Measurements from ENCODE around the gene TSSK3.

TSSK3 gene, protein sequence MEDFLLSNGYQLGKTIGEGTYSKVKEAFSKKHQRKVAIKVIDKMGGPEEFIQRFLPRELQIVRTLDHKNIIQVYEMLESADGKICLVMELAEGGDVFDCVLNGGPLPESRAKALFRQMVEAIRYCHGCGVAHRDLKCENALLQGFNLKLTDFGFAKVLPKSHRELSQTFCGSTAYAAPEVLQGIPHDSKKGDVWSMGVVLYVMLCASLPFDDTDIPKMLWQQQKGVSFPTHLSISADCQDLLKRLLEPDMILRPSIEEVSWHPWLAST

DNA sequence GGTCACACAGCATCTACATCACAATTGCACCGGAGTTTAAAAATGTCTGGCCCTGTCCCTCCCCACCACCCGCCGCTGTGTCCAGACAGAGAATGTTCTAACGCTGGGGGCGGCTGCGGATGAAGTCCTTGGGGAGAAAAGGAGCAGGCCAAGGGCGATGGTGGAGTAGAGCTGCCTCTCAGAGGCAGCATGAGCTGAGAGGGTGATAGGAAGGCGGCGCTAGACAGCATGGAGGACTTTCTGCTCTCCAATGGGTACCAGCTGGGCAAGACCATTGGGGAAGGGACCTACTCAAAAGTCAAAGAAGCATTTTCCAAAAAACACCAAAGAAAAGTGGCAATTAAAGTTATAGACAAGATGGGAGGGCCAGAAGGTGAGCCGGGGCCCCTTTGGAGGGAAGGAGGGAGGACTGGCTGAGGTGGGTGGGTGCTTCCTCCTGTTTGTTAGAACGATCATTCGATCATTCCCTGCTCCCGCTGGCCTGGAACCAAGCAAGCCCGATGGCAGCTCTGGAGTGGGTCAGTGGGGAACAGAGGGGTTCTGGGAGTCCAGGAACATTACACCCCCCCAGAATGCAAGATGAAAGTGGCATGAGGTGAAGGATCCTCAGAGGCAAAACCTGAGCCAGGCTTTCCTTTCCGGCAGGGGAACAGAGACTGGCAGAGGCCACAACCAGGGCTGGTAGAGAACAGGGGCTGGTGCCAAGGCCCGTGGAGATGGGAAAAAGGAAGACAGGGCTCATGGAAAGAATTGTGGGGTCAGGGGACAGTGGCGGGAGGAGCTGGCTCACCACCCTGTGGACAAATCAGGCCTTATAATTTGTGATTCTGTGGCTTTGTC is at the start of gene TSSK3, which contains the start of gene FAM229A:
TSSK3 (plus strand) TSS at position 66 of the 840 bp plus-strand sequence; CDS start at position 229, 163 bp downstream.
FAM229A (minus strand) TSS at position 12 of the 840 bp plus-strand sequence. CDS start 394 bp downstream, outside the sequence.
- DNase-seq = no peak

DNA sequence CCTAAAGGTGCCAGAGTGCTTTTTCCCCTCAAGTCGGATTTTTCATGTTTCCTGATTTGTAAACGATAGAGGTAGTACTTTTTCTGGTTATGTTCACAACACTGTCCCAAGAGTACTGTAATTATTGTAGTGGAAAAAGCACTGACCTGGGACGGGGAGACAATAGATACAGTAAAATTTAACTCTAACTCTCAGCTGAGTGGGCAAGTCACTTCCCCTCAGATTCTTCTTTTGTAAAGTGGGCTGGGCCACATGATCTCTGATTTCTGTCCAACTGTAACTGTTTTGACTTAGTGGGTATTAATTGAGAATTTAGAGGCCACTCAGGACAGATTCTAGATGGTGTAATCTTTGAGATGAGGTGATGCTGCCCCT is 45.4 kb upstream of the TSSK3 start:
- no peak for DNase-seq

DNA sequence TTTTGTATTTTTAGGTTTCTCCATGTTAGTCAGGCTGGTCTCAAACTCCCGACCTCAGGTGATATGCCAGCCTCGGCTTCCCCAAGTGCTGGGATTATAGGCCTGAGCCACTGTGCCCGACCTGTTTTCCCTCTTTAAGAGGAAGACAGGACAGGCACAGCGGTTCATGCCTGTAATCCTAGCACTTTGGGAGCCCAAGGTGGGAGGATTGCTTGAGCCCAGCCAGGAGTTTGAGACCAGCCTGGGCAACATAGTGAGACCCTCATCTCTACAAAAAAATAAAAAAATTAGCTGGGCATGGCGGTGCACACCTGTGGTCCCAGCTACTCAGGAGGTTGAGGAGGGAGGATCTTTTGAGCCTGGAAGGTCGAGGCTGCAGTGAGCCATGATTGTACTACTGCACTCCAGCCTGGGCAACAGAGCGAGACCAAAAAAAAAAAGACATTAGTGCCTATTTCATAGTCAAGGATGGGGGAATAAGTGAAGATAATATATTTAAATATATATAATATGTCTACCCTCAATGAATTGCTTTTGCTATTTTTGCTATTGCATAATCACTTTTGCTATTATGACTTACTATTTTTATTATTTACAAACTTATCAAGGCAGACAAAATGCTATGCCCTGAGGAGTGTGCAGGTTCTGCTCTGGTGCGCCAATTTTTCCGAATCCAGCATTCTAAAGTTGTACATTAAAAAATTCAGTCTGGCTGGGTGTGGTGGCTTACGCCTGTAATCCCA is 44.0 kb upstream of the TSSK3 start:
- no peak for DNase-seq

DNA sequence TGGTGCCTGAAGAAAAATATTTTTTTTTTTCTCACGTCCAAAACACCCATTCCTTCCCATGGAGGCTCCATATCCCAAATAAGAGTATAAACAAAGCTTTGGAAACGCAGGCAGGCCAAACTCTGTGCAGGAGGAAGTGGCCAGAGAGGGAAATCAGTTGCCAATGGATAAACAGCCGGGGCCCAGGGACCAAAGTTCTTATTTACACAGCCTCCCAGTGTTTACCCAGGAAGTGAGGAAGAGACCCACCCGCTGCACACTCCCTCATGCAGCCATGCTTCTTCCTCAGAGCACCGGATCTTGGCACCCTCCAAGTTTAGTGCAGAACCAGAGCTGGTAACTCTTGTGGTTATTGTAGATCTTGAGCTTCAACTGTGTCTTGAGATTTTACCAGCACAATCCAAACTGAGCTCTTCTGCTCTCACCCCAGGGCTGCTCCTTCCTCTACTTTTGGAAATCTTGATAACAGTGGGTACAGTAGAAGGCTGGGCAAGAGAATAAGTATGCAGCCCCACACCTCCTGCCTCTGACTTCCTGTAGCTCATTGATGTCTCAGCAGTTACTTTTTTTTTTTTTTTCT is 40.5 kb upstream of the TSSK3 start:
- DNase-seq = no peak

DNA sequence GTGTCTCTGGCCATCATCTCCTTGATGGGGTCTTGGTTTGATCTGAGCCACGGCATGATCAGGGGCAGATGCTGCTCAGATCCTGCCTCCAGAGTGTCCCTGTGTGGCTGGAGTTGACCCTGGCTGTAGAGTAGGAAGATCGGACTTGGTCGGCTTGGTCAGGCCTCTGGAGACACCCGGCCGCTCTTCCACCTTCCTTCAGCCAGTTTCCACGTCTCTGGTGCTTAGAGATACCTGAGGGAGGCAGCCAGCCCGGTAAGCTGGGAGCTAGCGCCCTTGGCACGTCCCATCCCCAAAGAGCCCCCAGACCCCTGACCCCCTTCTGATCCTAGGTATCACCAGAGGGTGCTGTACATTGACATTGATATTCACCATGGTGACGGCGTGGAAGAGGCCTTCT is 35.1 kb upstream of the TSSK3 start:
- DNase-seq = no peak

DNA sequence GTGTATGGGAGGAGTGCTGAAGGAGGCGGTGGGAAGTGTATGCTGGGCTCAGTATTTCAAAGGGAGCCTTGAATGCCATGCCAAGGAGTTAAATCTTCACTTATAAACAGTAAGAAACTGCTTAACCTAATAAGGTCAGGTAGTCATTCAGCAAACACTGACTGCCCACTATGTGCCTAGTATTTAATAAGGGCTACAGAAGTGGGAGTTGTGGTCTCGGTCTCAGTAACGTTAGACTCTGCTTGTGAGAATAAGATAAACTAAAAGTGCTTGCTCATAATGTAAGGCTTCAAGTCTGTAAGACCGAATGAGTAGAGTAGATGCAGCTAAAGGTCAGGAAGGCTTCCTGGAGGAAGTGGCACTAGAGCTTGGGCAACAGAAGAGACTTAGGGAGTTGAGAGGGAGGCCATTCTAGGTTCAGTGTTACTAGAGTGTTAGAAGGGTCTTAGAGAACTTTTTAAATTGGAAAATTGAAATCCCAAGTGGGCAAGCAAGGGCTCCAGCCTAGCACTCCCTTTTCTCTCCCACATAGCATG is 32.3 kb upstream of the TSSK3 start:
- no peak for DNase-seq

DNA sequence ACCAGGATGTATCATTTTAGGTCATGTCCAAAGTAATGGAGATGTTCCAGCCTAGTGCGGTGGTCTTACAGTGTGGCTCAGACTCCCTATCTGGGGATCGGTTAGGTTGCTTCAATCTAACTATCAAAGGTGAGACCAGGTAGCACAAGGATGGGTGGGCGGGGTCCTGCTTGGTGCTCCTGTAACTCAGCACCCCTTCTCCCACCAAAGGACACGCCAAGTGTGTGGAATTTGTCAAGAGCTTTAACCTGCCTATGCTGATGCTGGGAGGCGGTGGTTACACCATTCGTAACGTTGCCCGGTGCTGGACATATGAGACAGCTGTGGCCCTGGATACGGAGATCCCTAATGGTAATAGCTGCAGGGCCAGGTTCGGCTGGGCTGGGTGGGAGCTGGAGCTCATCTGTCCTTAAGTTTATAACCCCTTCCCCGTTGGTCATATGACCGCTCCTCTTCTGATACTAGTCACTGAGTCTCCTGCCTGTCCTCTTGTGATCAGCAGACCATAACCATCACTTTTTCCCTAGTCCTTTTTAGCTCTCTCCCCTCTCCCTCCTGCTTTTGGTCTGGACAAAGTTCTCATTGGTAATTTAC is 31.7 kb upstream of the TSSK3 start:
- DNase-seq = no peak

DNA sequence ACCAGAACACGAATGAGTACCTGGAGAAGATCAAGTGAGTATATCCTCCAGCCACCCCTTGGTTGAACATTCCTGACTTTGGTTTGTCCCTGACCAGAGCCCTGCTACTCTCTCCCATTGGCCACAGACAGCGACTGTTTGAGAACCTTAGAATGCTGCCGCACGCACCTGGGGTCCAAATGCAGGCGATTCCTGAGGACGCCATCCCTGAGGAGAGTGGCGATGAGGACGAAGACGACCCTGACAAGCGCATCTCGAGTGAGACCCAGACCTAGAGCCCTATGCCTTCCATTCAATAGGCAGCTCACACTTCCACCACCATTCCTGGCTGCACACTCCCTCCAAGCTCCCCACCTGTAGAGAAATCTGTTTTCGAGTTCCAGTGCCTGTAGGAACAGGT is 30.8 kb upstream of the TSSK3 start:
- no peak for DNase-seq

DNA sequence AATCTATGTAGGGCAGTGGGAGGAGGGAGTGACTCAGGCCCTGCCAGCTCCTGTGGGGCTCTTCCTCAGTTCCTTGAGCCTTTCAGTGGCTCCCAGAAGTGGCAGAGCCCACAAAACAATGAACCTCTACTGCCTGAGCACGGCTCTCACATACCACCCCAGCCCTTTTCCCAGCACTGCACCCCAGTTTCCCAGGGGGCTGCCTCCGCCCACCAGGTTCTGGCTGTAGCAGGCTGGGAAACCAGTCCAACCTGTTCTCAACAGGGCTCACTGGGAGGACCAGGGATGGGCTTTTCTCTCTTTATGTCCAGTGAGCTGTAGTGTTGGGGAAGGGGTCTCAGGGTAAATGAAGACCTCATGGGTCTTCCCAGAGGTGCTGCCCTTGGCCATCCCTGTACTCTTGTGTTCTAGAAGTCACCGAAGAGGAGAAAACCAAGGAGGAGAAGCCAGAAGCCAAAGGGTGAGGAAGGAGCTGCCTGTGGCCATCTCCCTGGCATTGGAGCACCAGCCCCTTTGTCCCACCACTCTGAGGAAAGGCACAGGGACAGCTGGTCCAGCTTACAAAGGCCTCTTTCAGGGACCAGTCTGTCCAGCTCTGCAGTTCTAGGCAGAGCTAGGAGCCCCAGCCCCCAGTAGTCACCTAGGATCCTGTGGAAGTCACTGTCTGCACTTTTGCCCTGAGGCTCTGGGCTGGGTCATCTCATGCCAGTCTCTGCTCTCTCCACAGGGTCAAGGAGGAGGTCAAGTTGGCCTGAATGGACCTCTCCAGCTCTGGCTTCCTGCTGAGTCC is 29.9 kb upstream of the TSSK3 start:
- no peak for DNase-seq

DNA sequence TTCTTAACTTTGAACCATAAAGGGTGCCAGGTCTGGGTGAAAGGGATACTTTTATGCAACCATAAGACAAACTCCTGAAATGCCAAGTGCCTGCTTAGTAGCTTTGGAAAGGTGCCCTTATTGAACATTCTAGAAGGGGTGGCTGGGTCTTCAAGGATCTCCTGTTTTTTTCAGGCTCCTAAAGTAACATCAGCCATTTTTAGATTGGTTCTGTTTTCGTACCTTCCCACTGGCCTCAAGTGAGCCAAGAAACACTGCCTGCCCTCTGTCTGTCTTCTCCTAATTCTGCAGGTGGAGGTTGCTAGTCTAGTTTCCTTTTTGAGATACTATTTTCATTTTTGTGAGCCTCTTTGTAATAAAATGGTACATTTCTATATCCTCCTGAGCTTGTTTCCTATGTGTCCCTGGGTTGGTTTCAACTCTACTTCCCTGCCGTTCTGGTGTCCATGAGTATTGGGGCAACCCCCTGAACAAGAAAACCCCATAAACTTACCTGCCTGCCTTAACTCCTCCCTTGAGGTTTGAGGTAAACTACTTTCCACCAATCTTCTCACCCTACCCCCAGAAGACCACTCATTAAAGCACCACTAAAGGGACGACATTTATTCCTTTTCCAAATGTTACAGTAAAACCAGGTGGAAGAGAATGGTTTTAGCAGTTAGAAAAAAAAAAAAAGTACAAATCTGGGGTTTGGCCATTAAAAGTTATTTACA is 28.9 kb upstream of the TSSK3 start:
- DNase-seq = no peak

DNA sequence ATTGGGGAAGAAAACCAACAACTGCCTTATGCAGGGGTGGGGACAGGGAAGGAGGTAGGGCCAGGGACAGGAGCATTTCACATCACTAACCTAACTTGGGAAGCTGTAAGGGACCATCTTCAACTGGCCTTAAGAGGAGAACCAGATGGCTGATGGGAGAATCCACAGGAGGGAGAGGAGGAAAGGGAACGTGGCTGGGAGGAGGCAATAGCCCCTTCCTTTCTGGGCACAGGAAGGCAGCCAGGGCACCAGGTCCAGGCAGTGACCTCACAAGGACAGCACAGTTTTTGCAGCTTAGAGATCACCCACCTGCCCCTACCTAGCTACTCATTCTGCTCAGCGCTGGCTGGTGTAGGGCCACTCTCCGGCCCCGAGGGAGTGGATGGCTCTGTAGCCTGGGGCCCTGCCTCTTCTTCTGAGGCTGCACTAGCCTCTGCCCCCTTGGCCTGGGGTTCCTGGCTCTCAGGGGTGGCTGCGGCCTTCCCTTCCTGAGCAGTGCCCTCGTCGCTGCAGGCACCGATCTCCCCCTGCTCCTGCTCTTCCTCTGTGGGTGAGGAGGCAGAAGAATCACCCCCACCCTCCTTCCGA is 28.0 kb upstream of the TSSK3 start:
- no peak for DNase-seq

DNA sequence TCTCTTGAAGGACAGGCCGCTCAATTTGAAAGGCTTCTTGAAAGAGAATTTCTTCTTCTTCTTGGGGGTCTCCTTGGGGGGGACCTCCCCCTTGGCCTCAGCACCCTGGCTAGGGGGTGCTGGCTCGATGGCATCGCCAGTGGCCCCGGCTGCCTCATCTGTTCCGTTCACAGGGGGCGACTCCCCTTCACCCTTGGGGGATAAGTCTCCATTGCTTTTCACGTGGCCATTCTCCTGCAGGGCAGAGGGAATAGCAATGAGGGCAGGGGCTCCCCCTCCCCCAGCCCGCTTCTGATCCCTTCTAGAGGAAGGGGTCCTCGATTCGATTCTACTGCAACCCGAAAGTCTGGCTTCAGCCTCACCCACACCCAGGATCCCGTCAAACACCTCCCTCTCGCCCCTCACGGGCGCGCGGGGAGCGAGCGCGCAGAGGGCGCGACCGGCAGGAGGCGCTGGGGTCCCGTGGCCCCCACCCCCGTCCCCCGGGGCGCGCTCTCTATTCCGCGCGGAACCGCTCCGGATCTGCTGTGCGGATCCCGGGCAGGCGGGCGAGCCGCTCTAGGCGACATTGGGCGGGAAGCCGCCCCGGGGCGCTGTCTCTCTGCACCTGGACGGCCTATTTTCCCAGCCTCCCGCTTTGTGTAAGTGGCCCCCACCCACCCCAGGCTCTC is 27.3 kb upstream of the TSSK3 start:
- no peak for DNase-seq

DNA sequence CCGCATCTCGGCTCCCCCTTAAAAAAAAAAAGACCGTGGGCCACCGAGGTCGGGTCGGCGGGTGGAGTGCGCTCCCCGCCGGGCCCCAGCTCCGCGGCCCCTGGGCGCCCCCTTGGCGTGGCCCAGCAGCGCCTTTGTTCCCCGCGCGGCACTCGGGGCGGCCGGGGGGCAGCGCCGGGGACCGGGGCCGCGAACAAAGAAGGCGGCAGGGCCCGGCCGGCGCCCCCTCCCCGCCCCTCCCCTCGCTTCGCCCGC is 26.9 kb upstream of the TSSK3 start:
- no peak for DNase-seq

DNA sequence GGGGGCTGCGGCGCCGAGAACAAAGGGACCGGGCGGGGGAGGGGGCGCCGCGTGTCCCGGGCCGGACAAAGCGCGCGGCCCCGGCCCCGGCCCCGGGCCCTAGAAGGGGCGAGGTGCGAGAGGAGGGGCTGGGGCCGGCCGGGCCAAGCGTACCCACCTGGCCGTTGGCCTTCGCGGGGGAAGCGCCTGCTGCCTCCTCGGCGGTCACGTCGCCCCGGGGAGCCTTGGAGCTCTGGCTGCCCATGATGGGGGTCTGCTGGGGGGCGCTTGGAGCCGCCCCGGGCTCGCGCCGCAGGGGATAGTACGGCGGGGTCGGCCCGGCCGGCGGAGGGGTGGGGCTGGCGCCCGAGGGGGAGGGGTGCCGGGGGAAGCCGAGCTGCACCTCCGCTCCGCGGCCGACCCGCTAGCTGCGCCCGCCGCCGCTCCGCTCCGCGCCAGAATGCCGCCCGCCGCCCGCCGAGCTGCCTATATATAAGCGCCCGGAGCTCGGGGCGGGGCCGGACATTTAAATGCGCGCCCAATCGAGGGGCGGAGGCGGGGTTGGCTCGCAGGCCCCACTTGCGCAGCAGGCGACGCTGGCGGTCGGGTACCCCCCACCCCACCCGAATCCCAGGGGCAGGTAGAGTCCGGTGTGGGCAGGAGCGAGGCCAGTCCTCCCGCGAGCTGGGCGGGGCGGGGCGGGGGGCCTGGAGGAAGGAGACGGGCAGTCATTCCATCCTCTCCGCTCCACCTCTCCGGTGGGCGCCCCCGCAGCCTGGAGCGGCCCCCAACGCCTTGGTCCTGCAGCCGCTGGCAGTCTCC is 26.3 kb upstream of the TSSK3 start, which contains the start of gene MARCKSL1:
MARCKSL1 (minus strand) TSS at position 444 of the 801 bp plus-strand sequence; CDS start at position 244, 200 bp downstream.
- peak; percentile 23 for DNase-seq

DNA sequence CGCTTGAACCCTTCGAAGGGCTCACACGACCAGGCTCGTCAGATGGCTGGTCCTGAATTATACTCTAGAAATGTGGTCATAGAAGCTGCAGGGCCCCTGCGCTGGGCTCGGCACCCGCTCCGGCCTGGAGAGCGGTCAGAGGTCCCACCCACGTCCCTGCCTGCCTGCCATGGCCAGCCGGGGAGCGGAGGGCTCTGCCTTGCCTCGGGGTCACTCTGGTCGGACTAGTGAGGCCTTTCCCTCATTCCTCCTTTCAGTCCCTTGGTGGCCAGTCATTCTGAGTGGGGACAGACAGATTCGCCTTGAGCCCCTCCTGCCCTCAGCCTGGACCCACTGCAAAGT is 25.8 kb upstream of the TSSK3 start:
- no peak for DNase-seq

DNA sequence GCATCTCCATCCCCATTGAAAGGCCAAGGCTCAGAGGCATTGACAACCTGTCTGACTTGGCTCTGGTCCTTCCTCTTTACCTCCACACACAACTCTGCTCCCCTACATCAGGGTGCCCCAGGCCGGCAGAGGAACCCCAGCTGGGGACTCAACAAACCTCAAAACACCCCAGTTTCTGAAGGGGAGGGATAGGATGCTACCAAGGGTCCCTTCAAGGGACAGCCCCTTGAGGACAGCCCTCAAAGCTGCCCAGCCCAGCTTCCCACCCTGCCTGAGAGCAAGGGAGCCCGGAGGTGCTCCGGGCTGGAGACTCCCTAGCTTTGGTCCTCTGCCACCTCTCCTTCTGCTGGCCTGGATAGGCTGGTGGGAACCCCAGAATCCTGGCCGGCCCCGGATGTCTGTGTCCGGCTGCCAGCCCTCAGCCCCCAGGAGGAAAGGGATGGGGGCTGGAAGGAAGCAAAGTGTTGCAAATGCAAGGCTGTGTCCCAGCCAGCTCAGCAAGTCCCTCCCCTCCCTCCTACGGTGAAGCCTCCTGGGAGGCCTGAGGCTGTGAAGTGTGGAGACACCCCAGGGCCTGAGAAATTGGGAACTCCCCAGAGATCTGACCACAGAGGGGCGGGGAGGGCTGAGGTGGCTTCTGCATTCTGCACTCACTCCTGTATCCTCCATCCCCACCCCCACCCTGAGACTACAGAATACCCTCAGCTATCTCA is 25.2 kb upstream of the TSSK3 start:
- no peak for DNase-seq

DNA sequence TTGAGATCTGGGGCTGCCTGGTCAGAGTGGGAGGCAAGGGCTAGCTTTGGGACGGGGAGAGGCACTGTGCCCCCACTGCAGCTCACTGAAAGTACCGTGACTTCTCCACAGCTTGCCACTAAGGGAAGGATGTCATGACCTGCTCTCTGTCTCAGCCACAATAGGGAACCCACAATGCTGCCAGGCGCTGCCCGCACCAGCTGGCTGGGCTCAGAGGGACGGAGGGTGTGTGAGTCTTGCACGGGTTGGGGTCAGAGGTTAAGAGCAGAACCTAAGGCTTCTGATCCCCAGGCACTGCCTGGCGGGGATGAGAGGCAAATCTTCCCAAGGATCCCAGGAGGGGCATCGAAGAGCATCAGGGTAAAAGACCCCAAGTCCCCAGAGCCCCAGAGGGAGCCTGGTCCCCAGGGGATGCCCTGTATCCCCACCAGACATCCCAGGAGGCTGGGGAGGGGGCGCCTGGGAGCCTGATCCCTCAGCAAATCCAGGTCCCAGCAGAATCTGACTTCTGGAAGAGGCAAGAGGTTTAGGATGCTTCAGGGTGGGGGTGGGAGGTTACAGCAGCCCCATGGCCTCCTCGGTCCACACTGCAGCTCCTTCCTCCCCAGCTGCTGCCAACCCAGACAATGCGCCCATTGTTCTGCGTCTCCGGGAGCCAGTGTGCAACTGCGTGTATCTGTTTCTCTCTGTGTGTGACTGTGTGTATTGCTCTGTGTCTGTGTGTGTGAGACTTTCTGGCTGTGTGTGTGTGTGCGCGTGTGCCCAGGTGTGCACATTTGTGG is 24.3 kb upstream of the TSSK3 start:
- DNase-seq = no peak

DNA sequence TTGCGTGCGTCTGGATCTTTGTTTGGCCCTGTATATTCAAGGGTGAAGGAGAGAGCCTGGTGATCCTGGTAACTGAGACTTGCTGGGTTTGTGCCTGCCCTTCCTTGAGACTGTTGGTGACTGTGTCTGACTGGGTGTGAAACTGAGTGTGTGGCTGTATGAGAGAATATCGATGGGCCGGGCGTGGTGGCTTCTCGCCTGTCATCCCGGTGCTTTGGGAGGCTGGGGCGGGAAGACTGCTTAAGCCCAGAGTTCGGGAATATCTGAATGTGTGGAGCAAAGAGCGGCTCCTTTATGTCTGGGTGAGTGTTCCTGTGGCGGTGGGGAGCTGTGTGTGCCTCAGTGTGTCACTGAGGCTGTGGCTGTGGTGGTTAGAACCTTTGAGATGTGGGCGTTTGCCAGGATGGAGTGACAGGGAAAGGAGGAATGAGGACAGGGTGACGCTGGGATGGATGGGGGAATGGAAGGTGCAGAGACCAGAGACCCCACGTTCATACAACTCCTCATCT is 23.6 kb upstream of the TSSK3 start:
- no peak for DNase-seq
